GM21619 (cell line): ENCODE data around the gene SNX25.
A peak's percentile ranks its signal among the peaks of the same experiment; 100 is the strongest.
"Not testable (repeated sequence)": the region's sequence is repeated elsewhere in the genome, so short reads cannot be mapped to it uniquely, and the experiment has no call there.

Experiments
- ATAC-seq: cut with Tn5 transposase; IDR thresholded peaks from one replicate; pipeline ENCODE4 v1.9.1; 2021; ENCODE audit not compliant: unreplicated experiment

The SNX25 gene

GRCh38 chr4:185204238-185204910, 5.0 kb upstream of the SNX25 start:
- no peak for ATAC-seq

GRCh38 chr4:185205073-185205472, 4.3 kb upstream of the SNX25 start:
- not testable (repeated sequence) for ATAC-seq

- ATAC-seq, result no peak
Observed at GRCh38 chr4:185205697-185206342, 3.6 kb upstream of the SNX25 start.

- ATAC-seq, result no peak
Observed at GRCh38 chr4:185207466-185207865, 1.9 kb upstream of the SNX25 start.

GRCh38 chr4:185209852-185210101, 379 bp downstream of the SNX25 start:
- peak; percentile 13 for ATAC-seq

GRCh38 chr4:185210102-185210981, 944 bp downstream of the SNX25 start:
- ATAC-seq, result peak; percentile 9

- no peak for ATAC-seq
Observed at GRCh38 chr4:185211035-185211434, 1.6 kb downstream of the SNX25 start.

- ATAC-seq, result no peak
Observed at GRCh38 chr4:185211641-185212040, 2.2 kb downstream of the SNX25 start.

- ATAC-seq, result no peak
Observed at GRCh38 chr4:185212581-185212980, 3.2 kb downstream of the SNX25 start.

GRCh38 chr4:185213877-185214276, 4.5 kb downstream of the SNX25 start:
- ATAC-seq, result peak; percentile 46

- no peak for ATAC-seq
Observed at GRCh38 chr4:185215261-185215660, 5.9 kb downstream of the SNX25 start.

- no peak for ATAC-seq
Observed at GRCh38 chr4:185217408-185217975, 8.1 kb downstream of the SNX25 start.

- ATAC-seq, result no peak
Observed at GRCh38 chr4:185218312-185218711, 8.9 kb downstream of the SNX25 start.

- ATAC-seq, result peak; percentile 79
Observed at GRCh38 chr4:185219551-185220344, 10.3 kb downstream of the SNX25 start.

- ATAC-seq, result no peak
Observed at GRCh38 chr4:185221491-185221890, 12.1 kb downstream of the SNX25 start.

GRCh38 chr4:185221912-185222311, 12.5 kb downstream of the SNX25 start:
- no peak for ATAC-seq

GRCh38 chr4:185222598-185222997, 13.2 kb downstream of the SNX25 start:
- ATAC-seq, result no peak

- ATAC-seq, result no peak
Observed at GRCh38 chr4:185224597-185224996, 15.2 kb downstream of the SNX25 start.

GRCh38 chr4:185225940-185226339, 16.5 kb downstream of the SNX25 start:
- ATAC-seq, result no peak

- ATAC-seq, result no peak
Observed at GRCh38 chr4:185227131-185227551, 17.7 kb downstream of the SNX25 start.

GRCh38 chr4:185227713-185228278, 18.4 kb downstream of the SNX25 start:
- ATAC-seq, result no peak
